ENCODE results near the gene BSND. TPM values are rescaled to one million over a fixed set of nuclear protein-coding genes. Genes with fewer than 3 reads are reported as not detected.
A peak's percentile ranks its signal among the peaks of the same experiment; 100 is the strongest.

The BSND gene
- total and polyA plus RNA-seq, 9 of the 15 experiments (the other 6 are each of a cell fraction or from before 2014, with no cell fraction given): not detected

DNA sequence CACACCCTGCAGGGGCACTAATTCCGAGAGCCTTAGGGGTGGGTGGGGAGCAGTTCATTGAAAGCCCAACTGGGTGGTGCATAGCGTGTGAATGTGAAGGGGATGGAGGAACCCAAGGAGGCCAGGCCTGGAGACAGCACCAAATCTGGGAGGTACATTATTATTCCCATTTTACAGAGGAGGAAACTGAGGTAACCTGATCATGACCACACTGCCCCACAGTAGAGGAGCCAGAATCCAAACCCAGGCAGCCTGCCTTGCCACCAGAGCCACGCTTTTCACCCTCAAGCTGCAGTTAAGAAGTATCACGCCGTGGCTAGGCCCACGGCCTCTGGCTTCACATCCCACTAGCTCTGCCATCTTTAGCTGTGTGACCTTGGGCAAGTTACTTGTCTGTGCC lies 633 bp upstream of the BSND start:
- Histone ChIP-seq H3K4me3 (no peak overlapping the region), H3K79me2 (ENCODE audit: control insufficient read depth, insufficient read depth, low read length) (no peaks in the 10 kb centered on the region), H3K4me2 (ENCODE audit: insufficient read depth, low read length) (no peak overlapping the region), H3K9me3 (replicated peaks; ENCODE audit: control insufficient read depth, insufficient read depth, low read depth, low read length) (no peaks in the 10 kb centered on the region; the same call in 1 of the 2 replicates), H3K4me1 (replicated peaks in 1 of 2; ENCODE audit: control insufficient read depth in 2 of 2, insufficient read depth in 2 of 2, low read length in 2 of 2) (peaks cover 0 to 21% of the 10 kb centered on the region in 2 experiments; a peak in 3 of 5 replicates), H3K27ac (ENCODE audit: extremely low read depth, low read depth, low read length) (no peak overlapping the region), H3K36me3 (ENCODE audit: control insufficient read depth, insufficient read depth, low read length) (no peaks in the 10 kb centered on the region), H3K27me3 (ENCODE audit: control insufficient read depth in 2 of 2, insufficient read depth in 2 of 2, low read length in 2 of 2) (peaks cover 23 to 65% of the 10 kb centered on the region in 2 experiments), H4K20me1 (replicated peaks; ENCODE audit: control insufficient read depth, insufficient read depth, low read length) (peaks cover 11% of the 10 kb centered on the region), H2AFZ (ENCODE audit: low read depth, low read length) (no peak overlapping the region), H3K9me1 (ENCODE audit: control insufficient read depth, insufficient read depth, low read length) (no peaks in the 10 kb centered on the region), H3K9ac (ENCODE audit: insufficient read depth in 1 of 2, low read depth in 2 of 2, low read length in 2 of 2) (no peak overlapping the region; a peak in 1 of 4 replicates)
- 38% methylated on average over 6 of the region's 6 CpGs for WGBS (ENCODE audit: insufficient coverage, low coverage, missing lambda C conversion rate)
- FAIRE-seq (no peak), DNase-seq (ENCODE audit: extremely low read depth in 1 of 4, low spot score in 3 of 4) (no peak), ATAC-seq (no peak)
- ChIA-PET POLR2A (no interaction called here), CTCF (ENCODE audit: low intra/inter-chr PET ratio) (no interaction called here)
- BruUV-seq (replicated peaks): no TSS peak
- intact Hi-C loops (cut with micrococcal nuclease) (loop anchor here (10.0 kb wide), 1 partner anchor 323 kb away; no protein-coding TSS in a partner anchor), in situ Hi-C loops (cut with MboI) (loop anchor here (10.0 kb wide), 1 partner anchor 313 kb away; no protein-coding TSS in a partner anchor)
- TF ChIP-seq ZNF780A (CRISPR knock-in tag; IDR thresholded peaks at IDR 0.05) (no peak), GTF2A2 (tag; IDR thresholded peaks at IDR 0.05) (no peak), FOSL1 (tag; conservative IDR thresholded peaks at IDR 0.05) (no peak), NONO (IDR thresholded peaks at IDR 0.05; ENCODE audit: low read depth in 2 of 2, low read length in 1 of 2) (no peak), HMG20B (CRISPR knock-in tag; IDR thresholded peaks at IDR 0.05) (no peak), BCOR (IDR thresholded peaks at IDR 0.05) (peak; percentile 47), SOX6 (IDR thresholded peaks at IDR 0.05) (no peak), ZNF589 (CRISPR knock-in tag; IDR thresholded peaks at IDR 0.05; ENCODE audit: low read depth) (no peak), RBM25 (IDR thresholded peaks at IDR 0.05; ENCODE audit: low read depth, low read length, severe bottlenecking) (peak; percentile 79)
- TF ChIP-seq, protein P1, sequence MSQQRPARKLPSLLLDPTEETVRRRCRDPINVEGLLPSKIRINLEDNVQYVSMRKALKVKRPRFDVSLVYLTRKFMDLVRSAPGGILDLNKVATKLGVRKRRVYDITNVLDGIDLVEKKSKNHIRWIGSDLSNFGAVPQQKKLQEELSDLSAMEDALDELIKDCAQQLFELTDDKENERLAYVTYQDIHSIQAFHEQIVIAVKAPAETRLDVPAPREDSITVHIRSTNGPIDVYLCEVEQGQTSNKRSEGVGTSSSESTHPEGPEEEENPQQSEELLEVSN (IDR thresholded peaks at IDR 0.05; ENCODE audit: borderline replicate concordance in 1 of 2, extremely low read depth in 1 of 2, insufficient read depth in 1 of 2, insufficient read length in 1 of 2, low read depth in 1 of 2, low read length in 1 of 2, poor library complexity in 1 of 2, severe bottlenecking in 1 of 2): no peak
